ENCODE data around the gene ADM. TPM values are rescaled to one million over a fixed set of nuclear protein-coding genes. Genes with fewer than 3 reads are reported as not detected.
A peak's percentile ranks its signal among the peaks of the same experiment; 100 is the strongest.

Gene ADM
- total RNA-seq, 1 donor from 2014 or later, result 8.6 TPM

DNA sequence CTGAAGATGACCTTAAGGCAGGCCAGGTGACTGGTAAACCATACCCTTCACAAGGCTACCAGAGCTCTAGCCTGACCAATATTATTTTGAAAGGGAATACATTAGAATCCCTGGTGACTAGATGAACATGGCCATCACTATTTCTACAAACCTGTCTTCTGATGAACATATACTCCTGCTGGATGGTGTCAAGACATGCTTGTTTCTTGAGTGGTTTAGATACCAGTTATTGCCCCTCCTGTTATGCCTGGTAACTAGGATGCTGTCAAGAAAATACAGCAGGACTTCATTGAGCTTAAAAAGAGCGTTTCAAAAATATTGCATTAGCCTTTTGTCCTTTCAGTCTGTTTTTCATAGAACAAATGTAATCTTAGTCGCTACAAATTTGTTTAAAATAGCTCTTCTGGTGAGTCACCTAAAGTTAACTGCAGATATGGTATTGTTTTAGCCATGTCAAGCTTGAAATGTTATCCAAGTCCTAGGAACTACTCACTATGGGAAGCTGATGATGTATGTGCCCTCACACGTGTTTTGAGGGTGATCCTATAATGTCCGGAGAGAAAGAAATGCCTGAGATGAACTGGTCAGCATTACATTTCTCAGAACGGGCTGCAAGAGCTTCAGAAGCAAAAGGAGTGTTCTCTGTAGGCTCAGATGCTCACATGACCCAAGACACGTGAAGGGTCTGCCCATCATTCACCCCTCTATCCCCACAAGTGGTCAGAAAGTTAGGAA lies 20.6 kb downstream of the ADM start:
- FAIRE-seq, result no peak
- no peak for DNase-seq (ENCODE audit: low spot score in 2 of 2)

DNA sequence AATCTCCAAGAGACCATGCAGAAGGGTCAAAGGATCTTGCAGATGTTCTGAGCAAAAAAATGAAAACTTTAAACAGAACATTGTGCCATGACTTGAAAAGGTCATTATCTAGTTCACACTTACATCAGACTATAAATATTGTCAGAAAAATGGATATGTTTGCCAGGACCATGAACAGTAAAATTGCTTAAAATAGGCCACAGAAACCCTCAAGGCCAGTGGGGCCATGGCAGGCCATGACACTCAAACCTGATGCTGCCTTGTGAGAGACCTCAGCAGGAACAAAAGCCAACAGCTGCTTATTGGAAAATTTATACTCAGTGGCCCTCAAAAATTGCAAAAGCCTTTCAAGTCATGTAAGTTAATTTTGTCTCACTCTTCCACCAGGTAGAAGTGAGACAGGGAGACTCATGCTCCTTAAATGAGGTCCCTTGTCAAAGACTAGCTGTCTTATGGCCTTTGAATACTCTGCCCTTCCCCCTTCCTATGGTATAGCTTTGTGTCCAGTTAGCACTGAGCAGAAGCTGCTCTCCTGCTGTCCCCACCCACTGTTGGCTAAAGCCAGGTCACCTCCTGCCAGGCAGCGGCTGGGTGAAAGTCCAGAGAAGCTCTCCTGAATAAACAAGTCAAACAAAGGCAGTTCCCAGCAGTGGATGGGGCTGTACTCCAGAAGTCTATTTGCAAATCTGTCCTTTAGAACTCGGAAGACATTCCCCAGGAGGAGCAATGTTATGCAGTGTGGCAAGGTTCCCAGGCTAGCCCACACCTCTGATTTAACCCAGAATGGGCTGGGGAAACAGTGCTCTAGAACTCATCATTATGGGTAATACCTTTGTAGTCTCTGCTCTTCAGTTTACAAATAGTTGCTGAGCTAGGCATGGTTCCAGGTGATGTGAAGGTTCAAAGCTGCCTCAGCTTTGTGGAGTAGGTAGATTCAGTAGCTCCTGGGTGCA lies 21.4 kb downstream of the ADM start:
- DNase-seq (ENCODE audit: low spot score in 2 of 2) (no peak), FAIRE-seq (no peak)

DNA sequence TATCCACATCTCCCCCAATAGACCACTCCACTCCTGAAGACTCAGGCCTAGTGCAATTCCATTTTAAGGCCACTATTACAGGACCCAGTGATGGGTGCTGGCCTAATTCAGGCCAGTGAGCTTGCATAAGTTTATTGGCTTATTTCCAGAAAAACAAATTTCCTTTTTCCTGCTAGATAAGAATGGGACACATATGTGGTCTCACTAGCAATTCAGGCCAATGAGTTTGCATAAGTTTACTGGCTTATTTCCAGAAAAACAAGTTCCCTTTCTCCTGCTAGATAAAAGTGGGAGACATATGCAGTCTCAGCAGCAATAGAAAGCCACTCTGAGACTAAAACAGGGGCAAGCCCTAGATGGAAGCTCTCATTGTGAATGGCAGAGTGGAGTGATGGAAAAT lies 22.4 kb downstream of the ADM start:
- no peak for DNase-seq (ENCODE audit: low spot score in 2 of 2)
- FAIRE-seq, result no peak

DNA sequence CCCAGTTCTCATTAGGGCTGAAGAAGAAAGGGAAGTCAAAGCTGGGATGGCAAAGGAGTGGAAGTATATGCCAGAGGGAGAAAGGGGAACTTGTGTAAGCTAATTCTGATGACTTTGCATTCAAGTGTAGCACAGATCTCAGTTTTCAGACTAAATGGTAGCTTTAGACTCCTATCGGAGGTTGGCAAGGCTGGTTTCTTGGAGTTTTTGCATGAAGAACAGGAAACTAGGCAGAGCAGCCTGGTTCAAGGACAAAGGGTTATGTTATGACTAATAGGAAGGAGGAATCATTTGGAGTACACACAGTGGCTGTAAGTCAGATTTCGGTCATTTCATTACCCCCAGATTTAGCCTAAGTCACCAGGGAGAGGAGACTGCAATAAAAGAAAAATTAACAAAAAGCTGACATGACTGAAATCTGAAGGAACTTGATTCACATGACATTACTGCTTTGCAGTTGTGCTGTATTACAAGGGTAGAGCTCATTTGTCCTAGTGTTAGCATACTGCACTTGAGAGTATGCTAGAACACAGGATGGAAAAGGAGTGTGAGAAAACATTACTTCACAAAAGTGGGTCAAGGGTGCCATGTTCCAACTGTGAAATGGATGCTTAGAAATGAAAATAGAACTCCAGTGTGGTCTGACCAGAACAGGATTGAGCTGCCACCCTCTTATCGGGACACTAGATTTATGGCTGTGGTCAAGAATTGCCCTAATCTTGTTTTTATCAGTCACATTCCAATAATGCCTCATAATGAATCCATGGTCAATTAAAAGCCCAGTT lies 23.6 kb downstream of the ADM start:
- FAIRE-seq, result no peak
- DNase-seq (ENCODE audit: low spot score in 2 of 2), result no peak

DNA sequence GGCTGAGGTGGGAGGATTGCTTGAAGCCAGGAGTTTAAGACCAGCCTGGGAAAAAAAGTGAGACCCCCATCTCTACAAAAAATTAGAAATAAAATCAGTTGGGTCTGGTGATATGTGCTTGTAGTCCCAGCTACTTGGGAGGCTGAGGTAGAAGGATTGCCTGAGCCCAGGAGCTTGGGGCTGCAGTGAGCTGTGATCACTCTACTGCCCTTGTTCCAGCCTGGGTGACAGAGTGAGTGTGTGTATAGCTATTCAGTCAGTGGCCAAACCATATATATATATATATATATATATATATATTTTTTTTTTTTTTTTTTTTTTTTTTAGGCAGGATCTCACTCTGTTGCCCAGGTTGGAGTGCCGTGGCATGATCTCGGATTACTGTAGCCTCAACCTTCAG lies 24.5 kb downstream of the ADM start:
- no peak for FAIRE-seq
- DNase-seq (ENCODE audit: low spot score in 2 of 2), result no peak

DNA sequence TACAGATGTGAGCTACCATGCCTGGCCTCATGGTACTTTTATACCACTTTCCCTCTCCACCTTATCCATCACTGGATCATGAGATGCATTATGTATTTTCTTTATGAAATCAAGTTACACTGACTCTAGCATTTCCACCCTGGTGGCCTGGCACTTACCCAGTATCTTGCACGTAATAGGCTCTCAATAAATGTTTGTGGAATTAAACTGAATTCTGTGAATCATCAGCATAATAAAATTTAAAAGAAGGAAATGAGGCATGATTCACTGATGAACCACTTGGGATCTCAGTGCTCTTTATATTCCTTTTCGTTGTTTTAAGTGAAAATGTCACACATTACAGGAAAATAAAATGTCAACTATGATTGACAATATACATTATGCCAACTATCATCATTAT lies 25.1 kb downstream of the ADM start:
- no peak for FAIRE-seq
- DNase-seq (ENCODE audit: low spot score in 2 of 2), result no peak

DNA sequence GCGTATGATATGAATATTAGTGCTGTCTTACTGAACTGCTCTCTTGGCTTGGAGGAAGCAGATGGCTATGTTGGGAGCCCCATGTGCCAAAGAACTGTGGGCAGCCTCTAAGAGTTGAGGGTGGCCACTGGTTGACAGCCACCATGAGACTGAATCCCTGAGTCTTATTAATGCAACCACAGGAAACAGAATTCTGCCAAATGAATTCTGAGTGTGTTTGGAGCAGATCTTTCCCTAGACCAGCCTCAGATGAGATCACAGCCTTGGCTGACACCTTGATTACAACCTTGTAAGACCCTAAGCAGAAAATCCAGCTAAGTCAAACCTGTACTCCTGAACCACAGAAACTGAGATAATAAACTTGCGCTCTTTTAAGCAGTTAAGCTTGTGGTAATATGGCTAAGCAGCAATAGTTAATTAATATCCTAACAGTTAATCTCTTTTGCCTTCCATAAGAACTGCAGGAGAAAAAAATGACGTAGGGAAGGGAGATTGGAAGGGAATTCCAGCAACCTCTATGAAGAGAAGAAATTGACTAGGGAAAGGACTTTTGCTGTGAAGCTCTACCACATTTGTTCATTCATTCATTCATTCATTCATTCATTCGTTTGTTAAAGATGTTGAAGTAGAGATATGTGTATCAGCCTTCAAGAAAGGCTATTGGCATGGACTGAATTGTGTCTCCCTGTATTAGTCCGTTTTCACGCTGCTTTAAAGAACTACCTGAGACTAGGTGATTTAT lies 26.8 kb downstream of the ADM start:
- FAIRE-seq (no peak), DNase-seq (ENCODE audit: low spot score in 2 of 2) (no peak)

DNA sequence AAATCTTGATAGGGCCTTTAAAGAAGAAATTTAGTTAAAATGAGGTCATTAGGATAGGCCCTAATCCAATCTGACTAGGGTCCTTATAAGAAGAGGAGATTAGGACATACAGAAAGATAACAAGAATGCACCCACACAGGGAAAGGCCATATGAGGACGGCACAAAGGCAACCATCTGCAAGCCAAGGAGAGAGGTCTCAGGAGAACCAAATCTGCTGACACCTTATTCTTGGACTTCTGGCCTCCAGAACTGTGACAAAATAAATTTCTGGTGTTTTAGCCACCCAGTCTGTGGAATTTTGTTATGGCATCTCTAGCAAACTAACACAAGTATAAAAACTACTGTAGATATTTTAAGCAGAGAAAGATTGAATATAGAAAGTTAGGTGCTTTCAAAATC lies 28.6 kb downstream of the ADM start:
- no peak for DNase-seq (ENCODE audit: low spot score in 2 of 2)
- FAIRE-seq, result no peak

DNA sequence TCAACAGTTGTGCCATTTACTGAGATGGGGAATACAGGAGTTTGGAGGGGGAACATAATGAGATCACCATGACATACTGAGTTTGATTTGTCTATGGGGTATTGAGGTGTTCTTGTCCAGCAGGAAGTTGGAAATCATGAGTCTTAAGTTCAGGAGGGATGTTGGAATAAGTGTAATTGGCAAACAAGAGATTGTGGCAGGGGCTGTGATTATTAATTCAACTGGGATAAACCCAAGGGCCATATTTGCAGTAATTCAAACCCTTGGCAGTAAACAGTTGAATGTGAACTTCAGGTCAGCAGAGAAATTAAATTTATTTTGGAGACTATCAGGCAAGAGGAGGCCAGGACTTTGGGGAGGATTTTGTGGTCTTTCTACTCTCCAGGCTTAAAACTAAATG lies 33.4 kb downstream of the ADM start:
- FAIRE-seq, result no peak
- no peak for DNase-seq (ENCODE audit: low spot score in 2 of 2)

DNA sequence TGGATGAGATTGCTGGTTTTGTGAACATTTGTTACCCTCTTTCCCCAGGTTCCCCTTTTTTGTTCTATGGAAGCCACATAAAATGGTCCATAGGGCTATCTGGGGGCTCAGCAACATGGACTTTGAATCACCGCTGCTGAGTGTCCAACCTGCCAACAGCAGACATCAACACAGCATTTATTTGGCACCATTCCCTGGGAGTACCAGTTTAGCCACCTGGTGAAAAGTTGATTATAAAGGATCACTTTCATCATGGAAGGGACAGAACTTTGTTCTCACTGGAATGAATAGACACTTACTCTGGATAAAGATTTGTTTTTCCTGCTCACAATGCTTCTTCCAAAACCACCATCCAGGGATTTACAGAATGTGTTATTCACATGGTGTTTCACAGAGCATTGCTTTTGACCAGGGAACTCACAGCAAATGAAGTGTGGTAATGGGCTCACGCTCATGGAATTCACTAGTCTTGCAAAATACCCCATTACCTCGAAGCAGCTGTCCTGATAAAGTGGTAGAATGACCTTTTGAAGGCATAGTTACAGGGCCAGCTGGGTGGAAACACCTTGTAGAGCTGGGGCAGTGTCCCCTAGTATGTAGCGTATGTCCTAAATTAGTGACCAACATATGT lies 43.9 kb downstream of the ADM start:
- no peak for DNase-seq (ENCODE audit: low spot score in 2 of 2)
- no peak for FAIRE-seq

DNA sequence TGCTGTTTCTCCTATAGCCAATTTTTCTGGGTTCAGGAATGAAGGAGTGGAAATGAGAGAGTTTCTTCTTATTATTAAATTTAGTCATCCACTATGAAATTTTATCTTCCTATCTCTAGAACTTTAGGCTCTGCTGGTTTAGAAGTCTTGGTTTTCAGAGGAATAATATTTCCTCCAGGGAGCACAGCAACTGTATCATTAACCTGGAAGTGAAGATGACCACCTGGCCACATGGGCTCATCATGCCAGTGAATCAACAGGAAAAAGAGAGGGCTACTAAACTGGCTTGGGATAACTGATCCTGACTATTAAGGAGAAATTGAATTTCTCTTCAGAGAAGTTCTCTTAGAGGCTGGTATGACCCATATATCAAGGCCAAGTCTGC lies 44.4 kb downstream of the ADM start:
- FAIRE-seq (no peak), DNase-seq (ENCODE audit: low spot score in 2 of 2) (no peak)

DNA sequence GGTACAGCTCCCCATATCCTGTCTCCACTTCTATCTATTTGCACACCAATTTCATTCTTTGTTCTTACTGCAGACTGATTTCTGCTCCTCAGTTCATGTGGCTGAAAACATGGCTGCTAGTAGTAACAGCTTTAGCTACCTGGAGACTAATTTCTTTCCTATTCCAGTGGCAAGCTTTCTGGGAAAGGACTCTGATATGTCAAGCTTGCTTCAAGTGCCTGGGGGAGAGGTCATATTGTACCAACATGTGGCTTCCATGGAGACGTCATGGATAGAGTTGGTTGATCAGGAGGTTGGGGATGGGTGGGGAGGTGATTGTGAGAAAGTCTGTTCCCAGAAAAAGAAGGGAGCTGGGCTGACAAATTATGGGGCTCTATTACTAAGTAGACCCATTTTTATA lies 44.9 kb downstream of the ADM start:
- no peak for DNase-seq (ENCODE audit: low spot score in 2 of 2)
- FAIRE-seq, result no peak

DNA sequence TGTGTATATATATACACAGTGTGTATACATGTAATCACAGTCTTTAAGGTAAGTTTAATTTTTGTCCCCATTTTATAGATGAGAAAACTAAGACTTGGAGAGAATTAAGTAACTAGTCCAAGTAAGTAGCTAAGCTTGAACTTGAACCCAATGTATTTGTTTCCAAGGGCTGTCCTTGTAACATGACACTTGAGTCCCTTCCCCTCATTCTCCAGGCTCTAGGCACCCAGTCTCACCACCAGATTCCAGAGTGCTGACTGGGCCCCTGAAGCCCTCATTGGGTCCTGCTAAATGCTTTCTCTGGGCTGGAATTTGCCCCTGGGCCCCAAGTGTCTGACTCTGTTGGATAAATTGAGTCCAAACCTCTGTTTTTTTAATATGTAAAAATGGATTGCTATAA lies 45.5 kb downstream of the ADM start:
- FAIRE-seq (no peak), DNase-seq (ENCODE audit: low spot score in 2 of 2) (no peak)

DNA sequence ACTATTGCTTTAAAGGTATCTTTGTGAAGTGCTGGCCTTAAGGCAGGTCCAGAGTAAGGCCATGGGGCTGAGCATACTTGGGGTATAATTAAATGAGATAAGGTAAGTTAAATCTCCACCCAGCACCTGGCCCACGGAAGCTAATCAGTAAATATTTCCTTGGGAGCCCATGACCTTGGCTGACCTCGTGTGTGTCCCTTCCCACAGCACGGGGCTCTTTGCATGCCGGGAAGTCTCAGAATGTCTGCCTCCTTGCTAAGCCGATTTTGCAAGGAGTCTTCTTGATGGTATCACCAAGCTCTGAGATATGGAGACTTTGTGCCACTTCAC lies 46.5 kb downstream of the ADM start:
- no peak for DNase-seq (ENCODE audit: low spot score in 2 of 2)
- FAIRE-seq, result no peak

DNA sequence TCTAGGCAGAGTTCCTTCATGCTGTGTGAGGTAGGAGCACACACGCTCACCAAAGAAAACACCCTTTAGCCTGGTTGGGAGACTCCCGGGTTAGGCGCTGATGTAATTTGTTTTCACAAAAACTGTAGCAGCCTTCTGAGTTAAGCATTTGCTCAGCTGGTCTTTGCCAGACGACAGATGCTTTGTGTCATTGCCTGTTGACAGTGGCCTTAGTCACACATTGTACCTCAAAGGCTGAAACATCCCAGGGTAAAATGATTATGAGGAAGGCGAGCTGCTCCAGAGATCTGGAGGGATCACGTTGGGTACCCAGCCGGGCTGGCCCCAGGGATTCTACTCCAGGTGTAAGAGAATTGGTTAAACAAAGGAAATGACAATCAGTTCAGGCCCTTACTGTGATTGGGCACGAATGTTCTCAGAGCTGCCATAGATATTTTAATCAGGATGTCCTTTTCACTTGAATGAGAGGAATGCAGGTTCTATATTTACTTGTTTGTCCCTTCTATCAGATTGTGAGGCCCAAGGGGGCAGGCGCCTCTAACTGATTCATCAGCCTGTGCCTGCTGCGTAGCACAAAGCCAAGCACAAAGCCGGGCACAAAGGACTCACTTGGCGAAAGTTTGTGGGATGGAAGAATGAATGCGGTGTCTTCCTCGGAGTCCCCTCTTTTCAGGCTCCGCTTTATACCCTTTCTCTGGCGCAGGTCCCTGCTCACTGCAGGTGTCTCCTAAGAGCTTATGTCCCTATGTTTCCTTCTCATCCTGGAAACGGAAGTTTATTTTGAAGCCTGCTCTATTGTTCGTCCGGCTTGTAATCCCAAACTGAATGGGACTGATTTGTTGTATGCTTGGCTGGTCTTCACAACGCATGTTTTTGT lies 47.1 kb downstream of the ADM start:
- FAIRE-seq, result no peak
- DNase-seq (ENCODE audit: low spot score in 2 of 2), result peak in 1 of 2 donors; percentile 10

DNA sequence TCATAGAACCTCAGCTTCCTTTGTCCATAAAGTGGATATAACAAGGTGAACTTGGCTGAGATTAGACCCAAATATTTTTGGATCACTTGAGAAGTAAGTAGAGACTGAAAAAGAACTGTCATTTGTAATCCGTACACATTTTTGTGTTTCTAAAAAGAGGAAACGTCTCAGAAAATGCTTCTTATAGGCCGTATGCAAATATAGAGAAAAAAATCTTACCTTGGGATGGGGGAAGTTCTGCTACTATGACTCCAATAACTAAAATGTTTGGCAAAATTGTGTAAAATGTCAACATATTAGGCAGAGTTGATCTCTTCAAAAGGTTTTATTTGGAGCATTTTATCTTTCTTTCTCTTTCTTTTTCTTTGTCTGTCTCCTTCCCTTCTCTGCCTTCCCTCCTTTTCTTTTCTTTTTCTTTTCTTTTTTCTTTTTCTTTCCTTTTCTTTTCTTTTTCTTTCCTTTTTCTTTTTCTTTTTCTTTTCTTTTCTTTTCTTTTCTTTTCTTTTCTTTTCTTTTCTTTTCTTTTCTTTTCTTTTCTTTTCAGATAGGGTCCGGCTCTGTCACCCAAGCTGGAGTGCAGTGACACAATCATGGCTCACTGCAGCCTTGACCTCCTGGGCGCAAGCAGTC lies 48.2 kb downstream of the ADM start:
- DNase-seq (ENCODE audit: low spot score in 2 of 2), result no peak
- FAIRE-seq, result no peak

DNA sequence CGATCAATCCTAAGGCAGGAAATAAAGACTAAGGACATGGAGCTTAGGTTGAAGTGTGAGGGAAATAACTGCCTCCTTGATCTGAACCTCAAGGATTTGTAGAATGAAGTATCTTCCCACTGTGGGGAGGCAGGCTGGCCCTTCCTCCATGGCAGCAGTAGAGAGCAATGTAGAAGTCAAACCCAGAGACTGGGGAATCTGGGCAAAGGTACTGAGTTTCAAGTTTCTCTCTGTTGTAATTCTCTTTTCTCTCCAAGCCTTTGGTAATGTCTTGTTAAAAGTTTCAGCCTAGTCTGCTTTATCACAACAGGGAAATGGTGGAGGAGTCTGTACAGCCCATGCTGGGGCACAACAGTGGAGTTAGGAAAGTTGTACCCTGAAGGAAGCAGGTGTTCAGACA lies 49.5 kb downstream of the ADM start:
- DNase-seq (ENCODE audit: low spot score in 2 of 2), result no peak
- no peak for FAIRE-seq

DNA sequence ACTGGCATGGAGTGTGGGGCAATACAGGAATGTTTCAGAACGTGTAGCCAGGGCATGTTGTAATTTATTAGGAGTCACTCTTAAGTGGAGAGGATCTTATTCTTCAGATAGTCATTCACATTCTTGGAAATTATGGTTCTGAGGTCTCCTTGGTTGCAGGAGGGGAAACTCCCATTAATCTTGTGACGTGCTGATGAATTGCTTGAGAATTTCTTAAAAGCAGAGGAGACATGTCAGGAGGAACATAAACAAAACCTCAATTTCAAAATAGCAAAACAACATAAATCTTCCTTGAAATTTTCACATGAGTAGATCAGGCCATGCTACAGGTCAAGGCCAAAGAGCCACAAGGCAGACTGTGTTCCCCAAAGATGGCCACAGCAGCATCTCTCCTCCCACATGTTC lies 50.4 kb downstream of the ADM start:
- DNase-seq (ENCODE audit: low spot score in 2 of 2) (no peak), FAIRE-seq (no peak)

DNA sequence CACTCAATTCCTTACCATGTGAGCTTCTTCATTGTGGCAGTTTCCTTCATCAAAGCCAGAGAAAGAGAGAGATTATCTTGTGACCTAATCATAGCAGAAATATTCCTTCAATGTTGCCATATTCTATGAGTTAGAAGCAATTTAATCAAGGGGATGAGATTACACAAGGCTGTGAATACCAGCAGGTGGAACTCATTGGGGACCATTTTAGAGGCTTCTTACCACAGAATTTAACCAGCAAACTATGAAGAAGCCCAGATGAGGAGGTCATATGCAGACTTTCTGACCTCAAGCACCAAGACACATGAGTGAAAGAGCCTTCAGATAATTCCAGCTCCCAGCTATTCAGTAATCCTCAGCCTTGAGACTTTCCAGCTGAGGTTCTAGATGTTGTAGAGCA lies 51.3 kb downstream of the ADM start:
- FAIRE-seq (no peak), DNase-seq (ENCODE audit: low spot score in 2 of 2) (no peak)
